Endothelial cell of umbilical vein (primary cell): ENCODE data around the gene KCNN3. TPM values are rescaled to one million over a fixed set of nuclear protein-coding genes. Genes with fewer than 3 reads are reported as not detected.
A peak's percentile ranks its signal among the peaks of the same experiment; 100 is the strongest.

Experiments
- BruUV-seq: library from RNA; stranded (reverse); fragments of 400-500 nt; replicated peaks from 2 replicates; lab custom pipeline; 2021; lab: Mats Ljungman, UMichigan
- CTCF ChIA-PET: fragments of 300-600, 350-600 bp; sonication (Branson Sonifier 250); formaldehyde crosslinking; loops from one replicate; lab custom pipeline; 2021; ENCODE audit warnings: antibody characterized with exemption, inconsistent platforms; lab: Charles Lee
- POLR2A ChIA-PET: fragments of 300-600, 350-600 bp; sonication (Branson Sonifier 250); formaldehyde crosslinking; loops from one replicate; lab custom pipeline; 2021; ENCODE audit warnings: antibody characterized with exemption, inconsistent platforms; lab: Charles Lee
- DNase-seq: peaks from one replicate; pipeline ENCODE4 v3.0.0-alpha.2; 2011; ENCODE audit warnings: low read depth, low spot score
- FAIRE-seq: peaks from 2 replicates; lab custom pipeline; 2011; peaks lifted over from hg19 to GRCh38; lab: Jason Lieb, UNC
- H2AFZ ChIP-seq: 2 replicates; pipeline ENCODE4 v1.6.0; 2012; ENCODE audit warnings: low read depth, low read length, control low read depth, inconsistent platforms
- H3K27ac ChIP-seq: 2 replicates; pipeline ENCODE4 v1.5.1; 2011; ENCODE audit warnings: low read depth, mild to moderate bottlenecking, control low read depth, low read length, moderate library complexity; ENCODE audit not compliant: insufficient read depth
- H3K27me3 ChIP-seq, 2 experiments: 2 replicates each; pipeline versions ENCODE4 v1.6.0 to v1.6.1; 2011; ENCODE audit warnings: low read length in 2 of 2, mixed read lengths in 1 of 2; ENCODE audit not compliant: control insufficient read depth in 2 of 2, insufficient read depth in 2 of 2
- H3K36me3 ChIP-seq, 2 experiments: 2 replicates in 1 of 2; 3 replicates in 1 of 2; pipeline ENCODE4 v1.5.1; 2011; ENCODE audit warnings: low read length in 2 of 2, mild to moderate bottlenecking in 1 of 2, moderate library complexity in 1 of 2; ENCODE audit not compliant: control insufficient read depth in 2 of 2, insufficient read depth in 2 of 2; ENCODE audit errors: extremely low read depth in 1 of 2
- H3K4me1 ChIP-seq: 3 replicates; pipeline ENCODE4 v1.5.1; 2011; ENCODE audit warnings: mild to moderate bottlenecking, low read length; ENCODE audit not compliant: control insufficient read depth, insufficient read depth; ENCODE audit errors: extremely low read depth
- H3K4me2 ChIP-seq: 2 replicates; pipeline ENCODE4 v1.6.1; 2011; ENCODE audit warnings: low read length, control low read depth, mixed read lengths; ENCODE audit not compliant: insufficient read depth
- H3K4me3 ChIP-seq, 3 experiments: fragments of 200-600 bp in 1 of 3; sonication (generic), shearing (Covaris generic) in 1 of 3; replicated peaks in 1 of 3; 2 replicates each; pipeline ENCODE4 v1.5.1; 2011 to 2016; ENCODE audit warnings: control low read depth in 3 of 3, low read length in 3 of 3, mild to moderate bottlenecking in 2 of 3, inconsistent platforms in 1 of 3, low read depth in 1 of 3, moderate library complexity in 1 of 3; ENCODE audit not compliant: insufficient read depth in 1 of 3
- H3K79me2 ChIP-seq: 2 replicates; pipeline ENCODE4 v1.6.0; 2012; ENCODE audit warnings: low read length, inconsistent platforms; ENCODE audit not compliant: control insufficient read depth, insufficient read depth
- H3K9ac ChIP-seq: replicated peaks from 2 replicates; pipeline ENCODE3; 2011; ENCODE audit warnings: low read length, control low read depth; ENCODE audit not compliant: insufficient read depth; ENCODE audit errors: extremely low read depth
- H3K9me1 ChIP-seq: replicated peaks from 3 replicates; pipeline ENCODE4 v1.6.0; 2011; ENCODE audit warnings: mild to moderate bottlenecking, low read length; ENCODE audit not compliant: control insufficient read depth, insufficient read depth; ENCODE audit errors: extremely low read depth
- H3K9me3 ChIP-seq: replicated peaks from 2 replicates; pipeline ENCODE4 v1.5.1; 2012; ENCODE audit warnings: low read length, inconsistent platforms; ENCODE audit not compliant: control insufficient read depth, insufficient read depth
- H4K20me1 ChIP-seq: replicated peaks from 2 replicates; pipeline ENCODE3; 2011; ENCODE audit warnings: mild to moderate bottlenecking, low read length; ENCODE audit not compliant: control insufficient read depth, insufficient read depth; ENCODE audit errors: extremely low read depth
- EZH2 ChIP-seq: IDR thresholded peaks from 2 replicates; pipeline ENCODE4 v1.6.1; 2012; ENCODE audit warnings: borderline replicate concordance, low read depth, mild to moderate bottlenecking, moderate library complexity, low read length, inconsistent platforms; ENCODE audit not compliant: severe bottlenecking
- JUN ChIP-seq: IDR thresholded peaks from 2 replicates; pipeline ENCODE4 v1.6.1; 2011; ENCODE audit warnings: borderline replicate concordance, low read depth; ENCODE audit not compliant: insufficient read length, insufficient read depth
- POLR2A ChIP-seq: IDR thresholded peaks from 2 replicates; pipeline ENCODE4 v1.6.1; 2012; ENCODE audit warnings: low read depth, mild to moderate bottlenecking, control low read depth, low read length
- POLR2AphosphoS5 ChIP-seq: IDR thresholded peaks from 2 replicates; pipeline ENCODE4 v1.6.1; 2012; ENCODE audit warnings: low read depth, mild to moderate bottlenecking, control low read depth, low read length, moderate library complexity; ENCODE audit not compliant: insufficient read depth
- dilution Hi-C: fragments of 300-500 bp; cut with MboI; formaldehyde crosslinking; loops from one replicate; pipeline ENCODE4 v1.15.0; 2019; ENCODE audit warnings: low sequenced_read_pairs; ENCODE audit not compliant: extremely low pct_ligation_motif_present
- intact Hi-C: fragments of 100-400 bp; cut with micrococcal nuclease; formaldehyde crosslinking; loops from one replicate; pipeline ENCODE4 v1.10.0; 2022
- polyA plus RNA-seq, 4 experiments: library from polyadenylated mRNA; depleted of rRNA in 3 of 4; stranded (reverse) in 3 of 4; unstranded in 1 of 4; fragments of >200 nt; gene quantifications; 2 replicates each; pipeline versions ENCODE4 v1.2.1 to v1.2.3, GENCODE V29; 2011 to 2012; ENCODE audit warnings: missing spikeins in 1 of 4
- total RNA-seq: library from RNA; stranded (reverse); gene quantifications from 2 replicates; pipeline ENCODE4 v1.2.3, GENCODE V29; 2021
- TF ChIP-seq, protein P1 (sequence below): IDR thresholded peaks from 2 replicates; pipeline ENCODE4 v1.6.1; 2011; ENCODE audit not compliant: insufficient read depth, insufficient read length
- TF ChIP-seq, protein P2 (sequence below), 2 donors: IDR thresholded peaks; 1 replicate in 1 of 2; 2 replicates in 1 of 2; pipeline ENCODE4 v1.5.1; 2011; ENCODE audit warnings: low read length in 2 of 2, mild to moderate bottlenecking in 2 of 2, moderate library complexity in 2 of 2, control low read depth in 1 of 2, inconsistent platforms in 1 of 2, low read depth in 1 of 2; ENCODE audit not compliant: insufficient read depth in 1 of 2; ENCODE audit errors: extremely low read depth in 1 of 2

The KCNN3 gene
- total and polyA plus RNA-seq, 2 donors (not counting 3 experiments of a cell fraction or from before 2014, with no cell fraction given): 0.91 to 1.1 TPM

- H3K9me1 ChIP-seq: no peaks in the 10 kb centered on the region
- intact Hi-C loops (loop anchor here (1.0 kb wide), 1 partner anchor 155 kb away; no protein-coding TSS in a partner anchor), dilution Hi-C loops (no loop called here)
- DNase-seq (no peak), FAIRE-seq (no peak)
- H2AFZ ChIP-seq: no peak overlapping the region
- H3K9me3 ChIP-seq: no peaks in the 10 kb centered on the region
- TF ChIP-seq, protein P1, sequence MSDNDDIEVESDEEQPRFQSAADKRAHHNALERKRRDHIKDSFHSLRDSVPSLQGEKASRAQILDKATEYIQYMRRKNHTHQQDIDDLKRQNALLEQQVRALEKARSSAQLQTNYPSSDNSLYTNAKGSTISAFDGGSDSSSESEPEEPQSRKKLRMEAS: no peak
- TF ChIP-seq, protein P2, sequence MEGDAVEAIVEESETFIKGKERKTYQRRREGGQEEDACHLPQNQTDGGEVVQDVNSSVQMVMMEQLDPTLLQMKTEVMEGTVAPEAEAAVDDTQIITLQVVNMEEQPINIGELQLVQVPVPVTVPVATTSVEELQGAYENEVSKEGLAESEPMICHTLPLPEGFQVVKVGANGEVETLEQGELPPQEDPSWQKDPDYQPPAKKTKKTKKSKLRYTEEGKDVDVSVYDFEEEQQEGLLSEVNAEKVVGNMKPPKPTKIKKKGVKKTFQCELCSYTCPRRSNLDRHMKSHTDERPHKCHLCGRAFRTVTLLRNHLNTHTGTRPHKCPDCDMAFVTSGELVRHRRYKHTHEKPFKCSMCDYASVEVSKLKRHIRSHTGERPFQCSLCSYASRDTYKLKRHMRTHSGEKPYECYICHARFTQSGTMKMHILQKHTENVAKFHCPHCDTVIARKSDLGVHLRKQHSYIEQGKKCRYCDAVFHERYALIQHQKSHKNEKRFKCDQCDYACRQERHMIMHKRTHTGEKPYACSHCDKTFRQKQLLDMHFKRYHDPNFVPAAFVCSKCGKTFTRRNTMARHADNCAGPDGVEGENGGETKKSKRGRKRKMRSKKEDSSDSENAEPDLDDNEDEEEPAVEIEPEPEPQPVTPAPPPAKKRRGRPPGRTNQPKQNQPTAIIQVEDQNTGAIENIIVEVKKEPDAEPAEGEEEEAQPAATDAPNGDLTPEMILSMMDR (IDR thresholded peaks at IDR 0.05; ENCODE audit: extremely low read depth in 1 of 2, insufficient read depth in 1 of 2, low read depth in 1 of 2, low read length in 2 of 2): peak; percentile 17 to 42
- TF ChIP-seq EZH2 (no peak), JUN (no peak), POLR2AphosphoS5 (no peak), POLR2A (no peak)
- peaks cover 0 to 10% of the 10 kb centered on the region in 2 experiments for H3K27me3 ChIP-seq
- CTCF ChIA-PET: interaction anchor here (0.9 to 1.8 kb wide), 9 partner anchors 10 to 179 kb away, joined by 3 to 6 read pairs (median 4); no protein-coding TSS in a partner anchor
- no peak overlapping the region for H3K27ac ChIP-seq
- H3K9ac ChIP-seq: no peak overlapping the region
- H3K4me2 ChIP-seq: no peak overlapping the region
- no peaks in the 10 kb centered on the region for H4K20me1 ChIP-seq
- no peaks in the 10 kb centered on the region for H3K4me1 ChIP-seq
- no peaks in the 10 kb centered on the region for H3K36me3 ChIP-seq
- no peak overlapping the region for H3K4me3 ChIP-seq
- POLR2A ChIA-PET: no interaction called here
- BruUV-seq: no TSS peak
- H3K79me2 ChIP-seq: no peaks in the 10 kb centered on the region
Measured at GRCh38 chr1:154906621-154907081, 36.6 kb upstream of the KCNN3 start.
